ENCODE data around the gene NTM. TPM values are rescaled to one million over a fixed set of nuclear protein-coding genes. Genes with fewer than 3 reads are reported as not detected.

Gene NTM
- total and polyA plus RNA-seq, 2 donors, result 3.8 to 27.8 TPM

DNA sequence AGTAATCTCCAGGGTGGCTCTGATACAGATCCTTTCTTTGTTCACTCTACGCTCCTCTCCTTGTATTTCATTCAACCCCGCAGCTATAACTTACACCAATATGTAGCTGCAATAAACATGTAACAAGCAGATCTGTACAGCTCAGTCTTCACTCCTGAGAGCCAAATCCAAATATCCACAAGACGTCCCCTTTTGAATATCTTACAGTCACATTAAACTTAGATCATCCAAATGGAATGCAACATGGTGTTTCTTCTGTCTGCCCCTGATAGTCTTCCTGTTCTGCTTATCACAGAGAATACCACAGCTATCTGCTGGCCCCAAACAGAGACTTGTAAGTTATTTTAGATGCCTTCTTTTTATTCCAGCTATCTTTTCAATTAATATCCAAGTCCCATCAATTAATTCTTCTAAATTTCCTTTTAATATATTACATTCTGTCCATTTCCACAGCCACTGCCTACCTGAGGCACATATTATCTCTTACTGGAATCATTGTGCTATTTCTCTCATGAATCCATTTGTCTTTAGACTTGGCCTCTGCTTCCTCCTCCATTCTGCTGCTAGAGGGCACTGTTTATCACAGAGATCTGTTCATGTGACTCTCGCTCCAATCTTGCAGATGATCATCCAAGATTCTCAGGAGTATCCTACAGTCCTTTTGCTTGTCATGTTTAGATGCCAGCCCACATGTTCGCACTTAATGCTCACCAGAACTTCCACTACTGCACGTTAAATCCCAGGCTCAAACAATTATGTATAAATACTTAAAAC, 908.6 kb downstream of the NTM start:
- H3K4me1 ChIP-seq (ENCODE audit: insufficient read depth), result no peaks in the 10 kb centered on the region
- 40% methylated on average over 6 of the region's 6 CpGs for WGBS
- H3K4me3 ChIP-seq (ENCODE audit: low read depth, low read length), result no peak overlapping the region
- no peaks in the 10 kb centered on the region for H3K36me3 ChIP-seq (ENCODE audit: insufficient read depth)
- H3K27ac ChIP-seq (ENCODE audit: low read depth), result no peak overlapping the region
- no peak for DNase-seq (ENCODE audit: extremely low spot score)

DNA sequence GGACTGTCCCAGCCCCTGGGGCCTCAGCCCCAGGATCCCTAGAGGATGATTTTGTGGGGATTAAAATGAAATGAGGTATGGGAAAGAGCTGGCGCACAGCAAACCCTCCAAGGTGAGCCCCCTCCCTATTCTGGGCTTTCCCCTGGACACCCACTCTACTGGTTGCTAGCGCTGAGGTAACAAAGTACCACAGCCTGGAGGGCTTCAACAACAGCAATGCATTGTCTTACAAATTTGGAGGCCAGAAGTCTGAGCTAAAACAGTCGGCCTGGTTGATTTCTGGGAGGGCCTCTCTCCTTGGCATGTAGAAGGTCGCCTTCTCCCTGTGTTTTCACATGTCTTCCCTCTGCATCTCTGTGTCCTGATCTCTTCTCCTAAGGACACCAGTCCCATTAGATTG, 913.6 kb downstream of the NTM start:
- H3K36me3 ChIP-seq (ENCODE audit: insufficient read depth), result no peaks in the 10 kb centered on the region
- 87% methylated on average over 4 of the region's 4 CpGs for WGBS
- H3K4me1 ChIP-seq (ENCODE audit: insufficient read depth), result no peaks in the 10 kb centered on the region
- DNase-seq (ENCODE audit: extremely low spot score), result no peak
- no peak overlapping the region for H3K27ac ChIP-seq (ENCODE audit: low read depth)
- H3K4me3 ChIP-seq (ENCODE audit: low read depth, low read length), result no peak overlapping the region

DNA sequence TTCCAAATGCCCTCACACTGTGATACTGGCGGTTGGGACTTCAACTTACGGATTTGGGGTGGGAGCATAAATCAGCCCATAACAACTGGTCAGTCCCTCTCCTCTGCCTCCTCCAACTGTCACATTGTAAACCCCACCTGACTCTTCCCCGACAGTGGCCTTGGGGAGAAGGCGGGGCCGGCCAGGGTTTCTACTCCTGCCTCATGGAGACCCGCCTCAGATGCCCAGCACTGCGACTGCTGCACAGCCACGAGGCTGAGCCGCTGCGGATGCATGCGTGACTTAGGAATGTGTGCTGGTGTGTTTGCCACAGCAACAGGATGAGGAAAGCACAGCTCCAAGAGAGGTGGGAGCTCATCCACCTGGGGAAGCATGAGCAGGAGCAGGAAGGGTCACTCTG, 914.2 kb downstream of the NTM start:
- Histone ChIP-seq H3K27ac (ENCODE audit: low read depth) (no peak overlapping the region), H3K36me3 (ENCODE audit: insufficient read depth) (no peaks in the 10 kb centered on the region), H3K4me1 (ENCODE audit: insufficient read depth) (no peaks in the 10 kb centered on the region), H3K4me3 (ENCODE audit: low read depth, low read length) (no peak overlapping the region)
- 89% methylated on average over 11 of the region's 11 CpGs for WGBS
- no peak for DNase-seq (ENCODE audit: extremely low spot score)

DNA sequence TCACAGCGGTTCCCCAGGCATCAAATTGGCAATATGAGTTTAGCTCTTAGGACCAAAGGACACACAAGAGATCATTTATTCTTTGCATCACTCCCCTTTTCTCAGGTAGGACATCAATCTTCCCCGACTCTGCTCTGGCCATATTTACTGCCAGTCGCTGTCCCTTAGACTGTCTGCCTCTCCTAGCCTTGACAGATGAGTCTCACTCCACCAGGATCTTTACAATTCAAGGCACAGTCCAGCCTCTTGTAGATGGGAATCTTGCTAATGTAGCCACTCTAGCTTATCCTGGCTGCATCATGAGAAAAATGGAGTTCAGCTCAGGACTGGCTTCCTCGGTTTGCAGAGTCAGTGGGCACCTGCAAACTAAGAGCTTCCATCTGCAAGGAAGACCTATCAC, 915.2 kb downstream of the NTM start:
- Histone ChIP-seq H3K4me1 (ENCODE audit: insufficient read depth) (no peaks in the 10 kb centered on the region), H3K36me3 (ENCODE audit: insufficient read depth) (no peaks in the 10 kb centered on the region), H3K27ac (ENCODE audit: low read depth) (no peak overlapping the region), H3K4me3 (ENCODE audit: low read depth, low read length) (no peak overlapping the region)
- 92% methylated on average over 4 of the region's 4 CpGs for WGBS
- DNase-seq (ENCODE audit: extremely low spot score), result no peak

DNA sequence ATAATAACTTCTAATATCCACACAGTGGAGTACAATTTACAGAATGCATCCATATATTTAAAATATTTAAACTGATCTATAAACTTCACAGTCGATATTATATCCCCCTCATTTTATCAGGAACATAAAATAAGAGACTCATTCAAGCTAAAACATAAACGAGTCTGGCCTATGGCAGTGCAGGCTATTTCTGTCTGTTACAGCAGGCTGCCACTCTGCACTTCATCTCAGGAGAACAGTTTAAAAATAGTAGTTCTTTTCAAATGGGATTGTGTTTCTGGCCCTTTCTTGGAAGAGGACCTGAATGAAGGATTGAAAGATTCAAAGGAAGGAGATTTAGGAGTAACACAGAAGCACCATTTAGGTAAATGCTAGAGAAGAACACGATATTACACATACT, 915.7 kb downstream of the NTM start:
- 74% methylated on average over 3 of the region's 3 CpGs for WGBS
- Histone ChIP-seq H3K27ac (ENCODE audit: low read depth) (no peak overlapping the region), H3K4me3 (ENCODE audit: low read depth, low read length) (no peak overlapping the region), H3K36me3 (ENCODE audit: insufficient read depth) (no peaks in the 10 kb centered on the region), H3K4me1 (ENCODE audit: insufficient read depth) (no peaks in the 10 kb centered on the region)
- no peak for DNase-seq (ENCODE audit: extremely low spot score)

DNA sequence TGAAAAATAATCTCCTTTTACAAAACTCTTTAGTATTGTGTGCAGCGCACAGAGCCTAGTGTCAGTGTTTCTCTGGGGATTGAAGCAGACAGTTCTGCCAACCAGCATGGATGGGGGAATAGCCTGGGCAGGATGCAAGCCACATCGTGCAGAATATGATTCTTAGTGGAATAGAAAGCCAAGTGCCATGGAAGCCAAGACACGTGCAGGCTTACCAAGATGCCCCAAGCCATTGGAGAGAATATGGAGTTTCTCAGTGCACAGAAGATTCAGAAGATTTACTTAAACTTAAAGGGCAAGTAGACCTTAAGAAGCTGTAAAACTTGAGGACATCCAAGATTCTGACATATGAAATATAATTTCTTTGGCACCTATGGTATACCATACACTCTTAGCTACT, 917.6 kb downstream of the NTM start:
- Histone ChIP-seq H3K4me3 (ENCODE audit: low read depth, low read length) (no peak overlapping the region), H3K36me3 (ENCODE audit: insufficient read depth) (no peaks in the 10 kb centered on the region), H3K4me1 (ENCODE audit: insufficient read depth) (no peaks in the 10 kb centered on the region), H3K27ac (ENCODE audit: low read depth) (no peak overlapping the region)
- 86% methylated on average over 3 of the region's 3 CpGs for WGBS
- DNase-seq (ENCODE audit: extremely low spot score), result no peak

DNA sequence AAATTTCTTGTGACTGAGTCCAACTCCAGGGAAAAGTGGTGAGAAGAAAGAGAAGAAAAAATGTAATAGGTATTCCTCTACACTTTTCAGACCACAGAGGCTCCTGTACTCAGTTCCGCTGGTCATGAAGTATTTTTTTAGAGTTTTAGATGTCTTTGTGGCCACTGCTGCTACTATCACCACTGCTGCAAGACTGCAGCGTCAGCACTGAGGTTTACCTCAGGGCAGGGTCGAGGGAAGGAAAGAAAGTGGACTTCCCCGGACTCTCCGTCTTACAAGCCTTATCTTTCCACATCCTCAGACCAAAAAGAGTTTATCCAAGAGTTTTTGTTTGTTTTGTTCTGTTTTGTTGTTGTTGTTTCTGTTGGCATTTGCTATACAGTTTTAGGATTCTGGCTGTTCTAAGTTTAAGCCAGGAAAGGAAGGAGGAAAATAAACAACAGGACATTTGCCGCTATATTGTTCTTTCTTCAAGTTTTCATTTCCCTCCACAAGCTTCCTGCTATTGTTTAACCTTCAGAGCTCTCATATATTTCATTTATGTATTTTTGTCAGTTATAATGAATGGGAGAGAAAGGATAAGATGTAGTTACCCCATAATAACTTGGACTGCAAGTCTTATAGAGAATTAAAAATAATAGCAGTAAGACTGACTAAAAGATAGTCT, 919.3 kb downstream of the NTM start:
- DNase-seq (ENCODE audit: extremely low spot score), result no peak
- Histone ChIP-seq H3K36me3 (ENCODE audit: insufficient read depth) (no peaks in the 10 kb centered on the region), H3K4me3 (ENCODE audit: low read depth, low read length) (no peak overlapping the region), H3K27ac (ENCODE audit: low read depth) (no peak overlapping the region), H3K4me1 (ENCODE audit: insufficient read depth) (no peaks in the 10 kb centered on the region)
- 58% methylated on average over 6 of the region's 6 CpGs for WGBS

DNA sequence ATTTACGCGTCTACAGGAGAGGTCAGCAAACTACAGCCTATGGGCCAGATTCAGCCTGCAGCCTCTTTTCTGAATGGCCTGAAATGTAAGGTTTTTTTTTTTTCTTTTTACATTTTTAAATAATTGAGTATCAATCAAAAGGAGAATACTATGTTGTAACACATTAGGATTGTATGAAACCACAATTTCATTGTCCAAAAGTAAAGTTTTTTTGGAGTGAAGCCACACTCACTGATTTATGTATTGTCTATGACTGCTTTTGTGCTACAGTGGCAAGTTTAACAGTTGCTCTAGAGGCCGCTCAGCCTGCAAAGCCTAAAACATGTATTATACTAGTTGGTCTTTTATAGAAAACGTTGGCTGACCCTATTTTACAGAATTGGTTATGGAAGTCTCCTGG, 923.2 kb downstream of the NTM start:
- Histone ChIP-seq H3K4me1 (ENCODE audit: insufficient read depth) (no peaks in the 10 kb centered on the region), H3K27ac (ENCODE audit: low read depth) (no peak overlapping the region), H3K36me3 (ENCODE audit: insufficient read depth) (no peaks in the 10 kb centered on the region), H3K4me3 (ENCODE audit: low read depth, low read length) (no peak overlapping the region)
- DNase-seq (ENCODE audit: extremely low spot score), result no peak
- 80% methylated on average over 4 of the region's 4 CpGs for WGBS

DNA sequence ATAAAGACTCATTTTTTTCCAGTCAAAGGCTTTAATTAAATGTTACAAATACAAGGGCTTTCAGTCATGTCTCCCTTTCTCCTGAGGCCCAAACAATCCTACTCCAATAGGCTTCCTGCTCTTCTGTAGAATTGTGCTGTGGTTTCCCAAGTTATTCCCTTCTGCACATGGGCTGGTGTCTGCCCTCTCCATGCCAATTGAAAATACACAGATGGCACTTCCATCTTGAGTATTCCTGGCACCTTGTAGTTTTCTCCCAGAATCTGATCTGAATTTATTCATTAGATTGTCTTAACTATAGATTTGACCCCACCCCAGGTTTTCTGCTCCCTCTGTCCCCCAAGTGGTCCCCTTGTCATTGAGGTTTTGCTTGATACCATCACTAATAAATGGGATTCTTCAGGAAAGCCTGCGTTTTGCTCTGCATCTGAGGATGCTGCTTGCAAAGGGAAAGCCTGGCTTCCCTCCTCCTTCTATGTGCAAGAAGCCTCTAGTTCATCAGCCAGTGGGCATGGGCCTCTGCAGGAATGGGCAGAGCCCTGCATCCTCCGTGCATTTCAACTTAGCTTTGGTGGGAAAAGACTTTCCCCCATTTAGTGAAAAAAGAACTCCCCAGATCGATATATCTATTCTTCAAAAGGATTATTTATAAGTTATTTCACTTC, 926.7 kb downstream of the NTM start:
- Histone ChIP-seq H3K4me1 (ENCODE audit: insufficient read depth) (no peaks in the 10 kb centered on the region), H3K4me3 (ENCODE audit: low read depth, low read length) (no peak overlapping the region), H3K36me3 (ENCODE audit: insufficient read depth) (no peaks in the 10 kb centered on the region), H3K27ac (ENCODE audit: low read depth) (no peak overlapping the region)
- DNase-seq (ENCODE audit: extremely low spot score), result no peak
- WGBS, result 84% methylated on average over 3 of the region's 3 CpGs

DNA sequence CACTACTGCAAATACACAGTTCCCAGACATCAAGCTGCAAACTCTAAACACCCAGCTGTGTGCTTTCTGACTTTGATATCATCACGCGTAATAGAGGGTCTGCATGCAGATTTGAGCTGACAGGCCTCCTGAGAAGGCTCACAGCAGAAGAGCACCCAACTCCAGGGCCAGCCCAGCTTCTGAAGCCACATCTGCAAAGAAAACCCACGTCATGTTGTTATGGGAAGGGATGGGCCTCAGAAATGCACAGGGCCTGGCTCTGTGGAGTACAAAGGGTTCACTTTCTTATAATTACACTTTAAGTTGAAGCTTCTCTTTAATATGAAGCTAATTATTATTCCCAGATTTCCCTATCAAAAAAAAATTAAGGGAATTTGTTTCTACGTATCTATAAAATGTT, 927.9 kb downstream of the NTM start:
- Histone ChIP-seq H3K4me1 (ENCODE audit: insufficient read depth) (no peaks in the 10 kb centered on the region), H3K27ac (ENCODE audit: low read depth) (no peak overlapping the region), H3K36me3 (ENCODE audit: insufficient read depth) (no peaks in the 10 kb centered on the region), H3K4me3 (ENCODE audit: low read depth, low read length) (no peak overlapping the region)
- WGBS, result 93% methylated on average over 4 of the region's 4 CpGs
- DNase-seq (ENCODE audit: extremely low spot score), result no peak

DNA sequence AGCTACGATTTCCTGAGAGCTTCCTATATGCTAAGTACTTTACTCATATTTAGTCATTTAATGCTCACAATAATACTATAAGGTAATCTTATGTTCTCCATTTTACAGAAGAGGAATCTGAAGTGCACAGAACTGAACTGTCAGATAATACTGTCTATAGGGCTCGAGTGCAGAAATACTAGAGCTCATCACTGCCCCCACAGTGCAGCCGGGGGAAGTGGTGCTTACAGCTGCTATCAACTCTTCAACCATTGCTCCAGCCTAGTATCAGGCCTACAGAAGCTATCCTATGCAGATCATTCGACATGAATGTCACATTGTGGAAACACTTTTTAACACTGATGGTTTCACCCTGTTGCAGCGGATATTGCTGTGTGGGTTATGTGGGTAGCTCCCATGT, 929.9 kb downstream of the NTM start:
- H3K4me1 ChIP-seq (ENCODE audit: insufficient read depth), result no peaks in the 10 kb centered on the region
- H3K4me3 ChIP-seq (ENCODE audit: low read depth, low read length), result no peak overlapping the region
- WGBS, result 76% methylated on average over 5 of the region's 5 CpGs
- no peaks in the 10 kb centered on the region for H3K36me3 ChIP-seq (ENCODE audit: insufficient read depth)
- no peak overlapping the region for H3K27ac ChIP-seq (ENCODE audit: low read depth)
- no peak for DNase-seq (ENCODE audit: extremely low spot score)

DNA sequence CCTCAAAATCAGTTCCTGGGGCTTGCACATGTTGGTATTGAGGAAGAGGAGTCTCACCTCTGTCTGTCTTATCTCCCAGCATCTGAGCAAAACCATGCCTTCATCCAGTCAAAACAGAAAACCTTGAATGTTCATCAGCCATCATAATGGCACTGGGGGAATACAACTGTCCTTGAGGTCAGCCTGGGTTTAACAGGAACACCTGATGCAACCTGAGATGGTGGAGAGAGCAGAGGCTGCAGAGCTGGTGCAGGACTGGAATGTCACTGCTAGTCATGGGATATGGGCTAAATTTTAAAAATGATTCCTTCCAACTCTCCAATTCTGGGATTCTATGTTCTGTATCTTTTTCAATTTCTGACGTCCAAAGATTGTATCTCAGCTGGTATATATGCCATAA, 931.0 kb downstream of the NTM start:
- Histone ChIP-seq H3K36me3 (ENCODE audit: insufficient read depth) (no peaks in the 10 kb centered on the region), H3K27ac (ENCODE audit: low read depth) (no peak overlapping the region), H3K4me3 (ENCODE audit: low read depth, low read length) (no peak overlapping the region), H3K4me1 (ENCODE audit: insufficient read depth) (no peaks in the 10 kb centered on the region)
- WGBS, result 61% methylated on average over 1 of the region's 1 CpG
- DNase-seq (ENCODE audit: extremely low spot score), result no peak

DNA sequence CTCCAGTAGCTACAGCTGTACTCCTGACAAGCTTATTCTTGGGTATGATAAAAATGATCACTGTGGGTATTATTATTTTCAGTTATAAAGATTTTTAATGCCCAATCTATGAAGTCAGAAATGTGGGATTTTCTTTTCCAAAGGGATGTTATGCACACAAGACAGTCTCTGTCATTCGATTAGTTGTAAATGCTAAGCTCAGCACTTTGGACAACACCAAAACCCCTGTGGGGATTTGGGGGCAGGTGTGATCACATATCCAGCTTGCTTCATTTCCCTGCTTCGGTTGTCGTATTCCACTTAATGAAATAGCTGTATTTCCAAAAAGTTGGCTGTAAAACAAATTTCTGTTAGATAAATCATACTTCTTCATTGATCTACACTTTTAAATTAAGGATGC, 931.5 kb downstream of the NTM start:
- WGBS, result 93% methylated on average over 3 of the region's 3 CpGs
- no peak for DNase-seq (ENCODE audit: extremely low spot score)
- Histone ChIP-seq H3K4me3 (ENCODE audit: low read depth, low read length) (no peak overlapping the region), H3K27ac (ENCODE audit: low read depth) (no peak overlapping the region), H3K4me1 (ENCODE audit: insufficient read depth) (no peaks in the 10 kb centered on the region), H3K36me3 (ENCODE audit: insufficient read depth) (no peaks in the 10 kb centered on the region)
